Endometrium (tissue), 2 donors: Measurements from ENCODE around the gene CLMN.

Experiments used
- FAIRE-seq: peaks from 2 replicates; lab custom pipeline; 2012; peaks lifted over from hg19 to GRCh38; lab: Jason Lieb, UNC
- donor health status: control.
- donor health status: control.

Gene CLMN

DNA sequence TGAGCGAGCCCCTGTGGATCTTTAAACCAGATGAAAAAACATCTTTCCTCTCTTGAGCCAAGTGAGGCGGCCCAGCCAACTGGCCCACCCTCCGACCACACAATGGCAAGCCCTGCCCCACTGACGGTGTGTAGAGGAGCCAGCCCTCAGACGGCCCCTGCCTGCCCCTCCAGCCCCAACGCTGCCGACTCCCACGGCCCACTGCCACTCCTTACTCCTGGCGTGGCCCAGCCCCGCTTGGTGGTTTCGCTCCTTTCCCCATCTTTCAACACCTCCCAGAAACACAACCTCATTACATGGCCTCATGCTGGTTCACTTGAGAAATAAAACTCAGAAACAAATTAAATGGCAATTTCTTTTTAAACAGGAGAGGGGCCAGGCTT, 81.8 kb downstream of the CLMN start:
- no peak for FAIRE-seq

DNA sequence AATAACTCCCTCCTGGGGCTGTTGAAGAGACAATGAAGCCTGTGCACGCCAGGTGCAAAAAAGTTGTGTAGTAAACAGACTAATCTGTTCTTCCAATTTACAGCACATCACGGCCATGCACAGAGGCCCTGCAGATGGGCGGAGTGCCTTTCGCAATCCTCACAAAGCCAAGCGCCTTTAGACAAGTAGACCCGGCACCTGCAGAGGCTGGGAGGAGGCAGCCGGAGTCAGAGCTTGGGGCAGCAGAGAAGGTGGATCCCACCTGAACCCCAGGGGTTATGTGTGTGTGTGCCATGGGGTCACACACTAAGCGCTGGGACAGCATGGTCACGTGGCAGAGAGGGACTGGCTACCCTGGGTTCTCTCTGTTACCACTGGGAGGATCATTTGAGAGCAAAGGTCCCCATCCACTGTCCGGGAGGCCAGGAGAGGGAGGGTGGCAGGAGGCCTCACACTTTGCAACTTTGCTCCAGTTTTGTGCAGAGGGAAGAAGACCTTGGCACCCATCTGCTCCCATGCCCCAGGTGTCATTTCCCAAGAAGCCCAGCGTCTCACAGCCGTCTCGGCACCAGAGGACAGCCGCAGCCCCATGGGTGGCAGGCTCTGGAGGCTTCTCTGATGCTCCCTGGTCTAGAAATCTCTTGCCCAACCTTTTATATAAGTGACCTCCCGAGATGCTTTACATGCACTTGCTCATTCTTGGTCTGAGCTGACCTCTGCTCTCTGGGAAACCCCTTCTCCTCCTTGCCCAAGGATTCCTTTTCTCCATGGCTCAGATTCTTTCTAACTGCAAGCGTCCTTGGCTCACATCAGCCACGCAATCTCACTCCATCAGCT, 82.4 kb downstream of the CLMN start:
- no peak for FAIRE-seq

DNA sequence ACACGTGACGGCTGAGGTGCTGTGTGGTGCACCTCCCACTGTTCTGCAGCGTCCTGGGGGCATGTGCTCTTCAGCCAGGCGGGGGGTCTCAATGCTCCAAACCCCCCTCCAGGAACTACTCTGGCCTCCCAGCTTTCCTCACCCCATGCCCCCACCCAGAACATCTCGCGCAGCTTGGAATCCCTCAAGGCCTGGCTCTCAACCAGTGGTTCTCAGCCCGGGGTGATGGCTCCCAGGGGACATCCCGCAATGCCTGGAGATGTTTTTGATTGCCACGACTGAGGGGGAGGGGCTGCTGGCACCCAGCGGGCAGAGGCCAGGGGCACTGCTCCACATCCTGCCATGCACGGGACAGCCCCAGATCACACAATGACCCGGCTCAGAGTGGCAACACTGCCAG, 83.5 kb downstream of the CLMN start:
- FAIRE-seq, result no peak

DNA sequence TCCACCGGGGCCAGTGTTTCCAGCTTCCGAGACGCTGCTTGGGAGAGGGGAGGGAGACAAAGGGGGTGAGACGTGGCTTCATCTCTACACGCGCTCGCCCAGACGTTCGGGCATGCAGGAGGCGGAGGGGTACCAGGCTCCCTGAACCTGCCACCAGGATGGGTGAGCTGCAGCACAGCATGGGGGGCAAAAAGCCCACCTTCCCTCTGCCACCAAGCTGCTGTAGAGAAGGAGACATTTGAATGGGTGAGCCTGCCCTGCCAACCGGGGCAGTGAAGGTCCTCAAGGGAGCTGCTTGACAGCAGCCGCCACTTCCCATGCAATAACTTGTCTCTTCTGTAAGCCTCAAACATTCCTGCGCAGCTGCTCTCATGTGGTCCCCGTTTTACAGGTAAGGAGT, 83.9 kb downstream of the CLMN start:
- no peak for FAIRE-seq

DNA sequence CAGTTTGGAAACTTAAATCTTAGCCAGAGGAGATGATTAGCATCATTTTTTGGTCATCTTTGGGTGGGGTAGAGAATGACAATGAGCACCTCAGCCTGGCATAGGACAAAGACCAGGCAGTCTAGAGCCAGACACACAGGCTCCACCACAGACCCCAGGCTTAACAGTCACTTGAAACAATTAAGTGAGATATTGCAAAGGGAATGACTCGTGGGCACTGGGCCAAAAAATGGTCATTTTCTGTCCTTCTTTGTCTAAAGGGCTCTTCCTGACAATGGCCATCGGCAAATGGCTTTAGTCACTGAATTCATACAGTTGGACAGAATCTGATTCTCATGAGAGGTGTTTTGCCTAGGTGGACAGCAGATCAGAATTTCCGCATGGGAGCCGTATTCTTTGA, 84.4 kb downstream of the CLMN start:
- FAIRE-seq, result no peak

DNA sequence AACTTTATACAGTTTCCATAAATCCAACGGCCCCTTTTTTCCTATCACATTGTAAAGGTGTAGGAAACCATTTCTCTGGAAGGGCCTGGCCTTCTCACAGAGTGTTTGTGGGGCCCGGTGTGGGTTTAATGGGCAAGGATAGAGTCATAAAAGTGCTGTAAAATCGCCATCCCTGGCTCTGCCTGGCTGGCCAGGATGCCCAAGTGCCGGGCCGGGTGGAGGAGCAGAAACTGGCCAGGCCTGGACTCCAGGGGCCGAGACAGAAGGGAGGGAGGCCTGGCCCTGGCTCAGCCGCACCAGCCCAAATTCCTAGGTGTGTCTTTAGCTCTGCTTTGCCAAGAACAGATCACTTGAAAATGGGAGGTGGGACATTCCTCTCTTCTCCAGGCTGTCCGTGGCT, 85.3 kb downstream of the CLMN start:
- no peak for FAIRE-seq

DNA sequence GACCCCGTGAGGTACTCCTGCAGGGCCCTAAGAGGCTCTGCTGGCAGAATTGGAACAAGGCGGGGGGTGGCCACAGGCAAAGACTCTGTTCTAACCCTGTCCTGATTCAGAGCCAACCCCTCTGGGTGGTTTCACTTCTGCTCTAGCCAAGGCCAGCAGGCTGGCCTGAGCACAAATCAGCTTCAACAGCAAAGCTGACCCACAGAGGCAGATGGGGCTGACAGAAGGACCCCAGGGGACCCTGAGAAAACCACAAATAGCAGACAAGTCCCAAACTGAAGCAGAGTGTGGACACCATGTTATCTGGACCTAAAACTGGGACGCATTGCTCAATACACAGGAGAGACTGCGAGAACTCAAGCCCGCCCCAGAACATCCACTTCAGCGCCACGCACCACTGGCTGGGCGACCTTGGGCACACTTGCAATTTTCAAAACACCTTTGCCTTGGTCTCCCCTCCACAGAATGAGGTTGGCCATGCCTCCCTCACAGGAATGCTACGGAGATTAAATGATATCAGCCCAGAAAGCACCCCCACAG, 85.9 kb downstream of the CLMN start:
- FAIRE-seq, result no peak

DNA sequence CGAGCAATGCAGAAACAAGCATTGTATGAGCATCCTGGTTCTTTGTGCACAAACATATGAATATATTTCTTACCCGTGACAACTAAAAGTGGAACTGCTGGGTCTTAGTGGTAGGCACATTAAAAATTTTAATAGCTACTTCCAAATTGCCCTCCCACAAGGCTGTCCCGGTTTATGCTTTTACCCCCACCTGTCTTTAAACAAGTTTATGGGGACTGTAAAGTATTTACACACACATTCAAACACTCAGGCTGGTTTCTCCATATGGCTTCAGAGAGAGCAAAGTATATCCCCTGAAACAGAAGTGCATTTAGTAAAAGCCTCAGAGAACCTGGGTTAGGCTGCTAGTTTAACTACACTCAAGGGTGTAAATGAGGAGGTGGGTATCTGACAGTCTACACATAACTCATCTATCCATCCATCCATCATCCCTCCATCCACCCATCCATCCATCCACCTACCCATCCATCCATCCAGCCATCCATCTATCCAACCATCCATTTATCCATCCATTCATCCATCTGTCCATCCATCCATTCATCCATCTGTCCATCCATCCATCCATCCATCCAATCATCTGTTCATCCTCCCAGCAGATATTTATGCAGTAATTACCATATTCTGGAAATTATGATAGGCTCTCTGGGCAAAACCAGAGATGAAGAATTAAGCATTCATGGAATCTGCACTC, 86.7 kb downstream of the CLMN start:
- no peak for FAIRE-seq

DNA sequence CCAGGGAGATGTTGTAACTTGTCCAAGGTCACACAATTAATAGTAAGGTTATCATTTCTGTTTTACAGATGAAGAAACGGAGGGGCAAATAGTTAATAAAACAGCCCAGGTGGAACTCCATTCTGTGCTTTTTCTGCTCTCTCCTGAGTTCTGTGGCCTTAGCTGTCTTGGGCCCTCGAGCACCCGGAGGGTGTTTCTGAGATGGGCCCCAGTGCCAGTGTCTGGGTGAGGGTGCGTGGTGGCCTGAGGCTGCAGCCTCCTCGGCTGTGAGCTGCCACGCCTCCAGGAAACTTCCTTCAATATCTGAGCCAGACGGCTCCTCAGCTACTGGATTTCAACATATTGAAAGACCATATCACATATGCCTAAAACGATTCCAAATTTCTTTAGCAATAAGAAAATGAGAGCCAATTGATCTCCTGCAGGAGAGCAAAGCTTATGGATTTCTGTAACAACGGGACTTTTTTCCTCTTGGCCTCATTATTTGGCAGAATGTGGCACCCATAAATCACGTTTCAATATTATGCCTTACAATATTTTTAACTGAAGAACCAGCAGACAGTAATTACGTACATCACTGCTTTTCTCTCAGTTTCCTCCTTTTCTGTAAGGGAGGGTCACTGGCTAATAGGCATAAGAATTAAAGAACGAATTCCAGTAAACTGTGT, 87.6 kb downstream of the CLMN start:
- FAIRE-seq, result no peak

DNA sequence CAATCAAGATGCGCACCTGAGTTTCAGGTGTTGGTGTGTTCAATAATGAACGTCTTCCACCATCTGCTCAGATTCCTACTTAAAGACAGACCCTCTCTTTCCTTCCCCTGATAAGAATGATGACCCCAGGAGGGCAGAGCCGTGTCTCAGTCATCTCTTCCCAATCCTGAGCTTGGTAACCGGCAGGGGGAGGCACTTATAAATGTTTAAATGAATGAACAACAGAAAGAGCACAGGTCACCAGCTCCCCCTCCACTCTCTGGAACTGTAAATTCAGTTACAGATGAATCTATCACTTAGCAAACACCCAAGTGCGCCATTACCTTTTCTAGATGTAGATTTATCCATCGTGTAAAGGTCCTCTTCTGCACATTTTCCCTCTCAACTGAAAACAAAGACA, 90.0 kb downstream of the CLMN start:
- no peak for FAIRE-seq

DNA sequence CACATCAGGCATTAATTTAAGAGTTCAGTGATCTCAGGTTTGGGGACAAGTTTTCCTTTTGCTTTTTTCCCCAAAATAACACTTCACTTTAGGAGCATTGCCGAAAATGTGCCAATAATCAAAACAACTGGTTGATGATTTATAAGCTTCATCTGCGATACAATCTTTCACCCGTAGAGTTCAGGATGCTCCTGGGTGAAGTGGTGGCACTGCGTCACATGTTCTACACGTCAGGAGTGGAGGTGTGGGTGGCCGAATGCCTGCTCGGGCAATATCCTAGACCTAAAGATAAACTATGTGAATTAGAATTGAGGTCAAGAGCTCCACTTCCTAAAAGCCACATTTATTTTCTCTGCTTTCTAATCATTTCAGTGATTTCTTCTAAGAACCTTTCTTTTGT, 91.5 kb downstream of the CLMN start:
- FAIRE-seq, result no peak

DNA sequence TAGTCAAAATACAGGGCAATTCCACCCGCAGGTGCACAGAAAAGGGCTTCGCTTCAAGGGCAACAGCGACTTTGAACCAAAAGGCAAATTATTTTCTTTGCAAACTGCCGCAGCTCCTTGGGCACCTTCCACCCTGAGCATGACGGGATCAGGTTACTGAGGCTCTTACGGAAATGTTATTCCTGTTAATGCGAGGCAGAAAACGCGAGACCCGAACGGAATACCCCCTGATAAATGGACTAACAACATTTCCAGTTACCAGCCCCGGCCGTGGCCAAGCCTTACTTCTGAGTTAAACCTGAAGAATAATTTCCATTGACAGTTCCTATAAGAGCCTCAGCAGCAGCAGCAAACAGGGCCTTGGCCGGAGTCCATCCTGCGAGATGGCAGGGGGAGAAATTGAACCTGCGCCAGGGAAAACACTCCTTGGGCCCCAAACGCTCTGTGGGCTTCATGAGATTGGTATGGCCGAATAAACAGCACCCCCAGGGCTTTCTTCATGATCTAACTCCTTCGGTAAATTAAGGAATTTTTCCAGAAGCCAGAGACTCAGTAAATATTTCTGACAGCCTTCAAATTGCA, 92.3 kb downstream of the CLMN start:
- FAIRE-seq, result no peak

DNA sequence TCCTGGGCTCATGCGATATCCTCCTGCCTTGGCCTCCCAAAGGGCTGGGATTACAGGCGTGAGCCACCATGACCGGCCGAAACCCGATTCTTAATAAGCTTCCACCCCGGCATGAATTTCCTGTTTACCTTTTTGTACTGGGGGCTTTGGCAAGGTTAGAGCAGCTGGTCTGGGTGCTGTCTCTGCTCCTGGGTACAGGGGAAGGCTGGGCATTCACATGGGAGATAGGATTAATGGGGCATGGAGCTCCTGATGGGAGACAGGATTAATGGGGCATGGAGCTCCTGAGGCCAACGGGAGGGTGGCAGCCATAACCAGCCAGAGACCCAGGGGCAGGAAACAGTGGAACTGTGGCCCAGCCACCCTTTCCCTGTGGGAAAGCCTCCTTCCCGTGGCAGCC, 92.9 kb downstream of the CLMN start:
- FAIRE-seq, result no peak

DNA sequence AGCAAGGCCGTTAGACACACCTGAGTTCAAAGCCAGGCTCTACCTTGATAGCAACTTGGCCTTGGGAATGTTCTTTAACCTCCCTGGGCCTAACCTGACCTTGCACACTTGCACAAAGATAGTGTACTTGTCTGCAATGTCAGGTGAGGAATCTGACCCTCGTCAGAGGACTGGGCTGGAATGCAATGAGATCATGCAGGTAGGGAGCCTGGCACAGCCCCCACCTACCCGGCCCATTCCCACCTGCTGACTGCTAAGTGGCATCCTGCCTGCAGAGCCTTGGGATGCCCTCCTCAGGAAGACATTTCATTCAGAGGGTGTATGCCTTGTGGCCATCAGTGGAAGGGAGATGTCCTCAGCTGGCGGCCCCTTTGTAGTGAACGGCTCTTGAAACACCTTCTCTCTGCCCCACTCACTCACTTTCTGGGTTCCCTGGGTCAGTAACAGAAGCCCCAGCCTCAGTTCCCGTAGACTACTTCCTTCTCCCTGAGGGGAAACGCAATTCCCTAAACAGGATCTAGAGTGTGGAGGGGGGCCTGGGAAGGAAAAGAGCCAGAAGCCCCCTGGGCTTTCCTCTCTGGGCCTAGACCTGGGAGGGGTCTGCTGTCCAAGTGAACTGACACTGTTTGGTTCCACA, 94.3 kb downstream of the CLMN start:
- FAIRE-seq, result no peak

DNA sequence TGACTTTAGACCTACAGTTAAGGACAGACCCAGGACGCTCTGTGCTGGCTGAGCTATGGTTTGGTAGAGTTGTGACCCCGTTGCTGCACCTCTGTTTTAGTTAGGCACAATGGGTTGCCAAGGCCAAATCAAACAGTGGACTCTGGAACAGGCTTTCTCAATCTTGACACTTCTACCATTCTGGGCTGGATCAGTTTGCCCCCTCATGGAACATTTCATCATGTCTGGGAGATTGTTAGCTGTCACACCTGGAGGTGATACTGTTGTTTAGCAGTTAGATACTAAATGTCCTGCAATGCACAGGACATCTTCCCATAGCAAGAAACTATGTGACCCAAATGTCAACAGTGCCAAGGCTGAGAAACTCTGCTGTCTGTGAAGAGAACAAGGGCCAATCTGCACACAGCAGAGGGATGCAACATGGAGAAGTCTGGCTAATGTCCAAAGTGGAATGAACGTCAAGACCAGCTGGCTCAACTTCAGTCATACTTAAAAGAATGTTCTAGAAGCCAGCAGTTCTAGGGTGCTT, 96.8 kb downstream of the CLMN start:
- no peak for FAIRE-seq

DNA sequence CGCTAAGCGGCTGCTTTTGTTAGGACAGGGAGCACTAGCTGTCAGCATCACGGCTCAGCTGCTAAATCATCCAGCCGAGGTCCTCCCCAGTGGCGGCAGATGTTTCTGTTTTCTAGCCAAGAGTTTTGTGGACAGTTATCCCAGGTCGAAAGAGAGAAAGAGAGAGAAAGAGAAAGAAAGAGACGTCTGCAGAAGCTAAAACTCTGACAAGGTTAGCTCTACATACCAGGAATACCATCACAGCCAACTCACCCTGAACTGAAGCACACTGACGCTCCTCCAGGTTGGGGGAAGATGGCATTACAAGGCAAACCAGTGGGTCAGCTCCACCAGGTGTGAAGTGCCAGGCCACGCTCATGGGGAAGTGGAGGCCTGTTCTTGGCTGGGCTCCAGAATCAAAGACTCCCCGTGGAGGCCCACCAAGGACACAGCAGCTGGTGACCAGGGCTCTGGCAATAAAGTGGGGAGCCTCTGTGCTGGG, 97.5 kb downstream of the CLMN start:
- FAIRE-seq, result no peak

DNA sequence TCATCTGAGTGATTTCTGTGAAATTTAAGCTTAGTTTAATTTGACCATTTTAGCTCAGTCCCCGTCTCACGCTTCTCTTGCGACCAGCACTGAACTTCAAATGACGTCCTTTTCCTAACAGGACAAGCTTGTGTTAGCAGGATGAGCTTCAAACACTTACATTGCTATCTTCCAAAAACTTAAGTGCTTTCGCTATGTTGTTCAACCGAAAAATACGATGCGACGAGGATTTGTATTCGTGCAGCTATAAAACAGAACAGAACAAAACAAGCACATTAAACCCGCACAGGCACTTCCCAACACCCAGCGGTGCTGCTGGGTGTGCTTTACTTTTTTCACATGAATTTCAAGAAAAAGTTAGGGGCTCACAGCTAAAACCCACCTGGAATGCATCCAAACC, 98.2 kb downstream of the CLMN start:
- FAIRE-seq, result no peak

DNA sequence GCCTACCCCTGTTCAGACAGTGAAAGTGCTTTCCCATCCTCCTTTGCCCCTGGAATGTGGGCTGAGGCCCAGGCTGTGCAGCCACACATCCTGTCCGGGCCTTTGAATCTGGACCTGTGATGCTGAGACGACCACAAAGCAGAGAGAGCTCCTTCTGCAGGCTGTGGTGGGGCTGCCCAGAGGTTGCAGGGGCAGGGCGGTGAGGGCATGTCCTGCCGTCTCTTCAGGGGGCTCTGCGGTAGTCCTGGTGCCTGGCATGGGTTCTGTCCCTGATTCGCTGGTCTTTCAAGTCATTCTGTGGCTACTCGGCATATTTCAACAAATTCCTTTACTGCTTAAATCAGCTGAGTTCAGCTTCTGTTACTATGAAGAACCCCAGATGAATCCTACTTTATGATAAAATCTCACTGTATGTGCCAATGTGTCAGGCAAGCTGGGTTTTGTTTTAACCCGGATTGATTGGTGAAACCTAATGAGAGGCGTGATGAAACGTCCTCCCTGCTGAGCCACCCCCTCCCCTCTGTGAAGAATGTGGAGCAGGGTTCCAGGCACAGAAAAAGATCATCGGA, 99.0 kb downstream of the CLMN start:
- FAIRE-seq, result no peak

DNA sequence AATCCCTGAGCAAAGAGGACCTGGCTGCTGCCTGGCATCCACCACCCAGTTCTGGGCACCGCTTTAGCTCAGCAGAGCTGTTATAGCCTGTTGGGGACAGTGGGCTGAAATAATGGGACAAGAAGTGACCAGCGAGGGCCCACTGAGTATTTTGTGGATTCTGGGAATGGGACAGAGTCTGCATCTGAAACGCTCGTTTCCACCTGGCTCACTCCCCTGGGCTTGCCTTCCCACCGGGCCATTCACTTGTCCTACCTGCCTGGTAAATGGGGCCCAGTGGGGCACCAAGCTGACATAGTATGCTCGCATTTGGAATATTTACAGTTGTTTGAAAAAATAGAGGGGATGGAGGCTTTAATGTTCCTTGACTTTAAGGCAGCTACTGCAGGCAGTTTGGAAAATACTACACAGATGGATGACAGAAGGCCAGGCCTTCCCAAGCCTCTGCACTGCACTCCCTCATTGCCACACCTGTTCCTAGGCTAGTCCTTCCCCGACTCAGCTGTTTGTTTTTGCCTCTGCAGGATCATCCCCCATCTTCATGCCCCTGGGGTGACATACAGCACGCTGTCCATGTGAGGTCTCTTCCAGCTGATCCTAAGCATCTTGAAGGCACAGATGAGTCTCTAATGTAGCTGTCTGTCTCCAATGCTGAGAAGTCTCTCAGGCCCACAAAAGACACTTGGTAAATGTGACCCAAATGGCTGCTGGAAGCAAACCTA, 101.1 kb downstream of the CLMN start:
- FAIRE-seq, result no peak

DNA sequence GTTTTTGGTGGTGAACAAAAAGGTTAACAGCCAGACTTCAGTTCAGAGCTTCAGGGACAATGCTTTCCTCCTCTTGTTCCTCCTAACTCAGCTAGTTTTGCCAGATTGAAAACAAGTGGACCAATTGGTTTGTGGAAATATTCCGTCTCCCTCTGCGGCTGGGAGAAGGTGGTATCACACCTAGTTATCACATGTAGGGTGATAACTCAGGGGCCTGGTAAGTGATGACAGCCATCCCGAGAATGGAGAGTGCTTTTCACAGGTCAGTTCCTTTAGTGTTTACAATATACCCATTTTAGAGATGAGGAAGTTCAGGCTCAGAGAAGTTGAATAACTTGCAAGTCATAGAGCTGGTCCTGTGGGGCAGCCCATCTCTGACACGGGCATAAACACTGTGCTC, 101.7 kb downstream of the CLMN start:
- FAIRE-seq, result no peak

DNA sequence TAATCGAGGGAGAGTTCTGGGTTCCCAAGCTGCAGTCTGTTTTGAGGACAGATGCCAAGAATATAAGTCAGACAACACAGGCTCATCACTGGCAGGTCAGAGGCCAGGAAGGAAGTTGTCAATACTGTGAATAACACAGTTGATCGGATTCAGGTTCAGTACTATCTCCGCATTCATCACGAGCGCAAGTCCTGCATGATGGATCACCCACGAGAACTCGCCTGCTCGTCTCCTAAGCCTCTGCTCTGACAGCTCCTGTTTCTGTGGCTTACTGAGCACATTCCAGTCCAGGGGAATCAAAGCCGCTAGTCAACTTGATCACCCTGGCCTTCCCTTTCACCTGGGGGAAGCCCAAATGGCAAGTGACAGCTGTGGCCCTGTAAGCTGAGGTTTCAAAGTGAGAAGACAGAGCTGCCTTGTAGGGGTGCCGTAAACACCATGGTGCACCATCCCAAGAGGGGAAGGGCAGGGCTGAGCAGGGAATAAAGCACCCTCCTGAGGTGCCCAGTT, 102.3 kb downstream of the CLMN start:
- FAIRE-seq, result no peak
